Epithelial cell of proximal tubule (primary cell): Measurements from ENCODE around the gene HGS. TPM values are rescaled to one million over a fixed set of nuclear protein-coding genes. Genes with fewer than 3 reads are reported as not detected.
"Not testable (repeated sequence)": the region's sequence is repeated elsewhere in the genome, so short reads cannot be mapped to it uniquely, and the experiment has no call there.

Source experiments
- DNase-seq: peaks from one replicate; pipeline ENCODE4 v3.0.0-alpha.2; 2011; ENCODE audit warnings: low read depth
- H3K4me3 ChIP-seq: 2 replicates; pipeline ENCODE4 v1.5.1; 2011; ENCODE audit warnings: low read depth, mild to moderate bottlenecking, low read length
- CTCF ChIP-seq: conservative IDR thresholded peaks from 2 replicates; pipeline ENCODE4 v1.5.1; 2012; ENCODE audit warnings: low read depth, mild to moderate bottlenecking, low read length
- total RNA-seq: library from RNA; depleted of rRNA; stranded (reverse); fragments of >200 nt; gene quantifications from 2 replicates; pipeline ENCODE4 v1.2.3, GENCODE V29; 2015

HGS gene
- total RNA-seq, 1 donor from 2014 or later, result 122 TPM

- no peak for DNase-seq
- no peak for TF ChIP-seq CTCF
- H3K4me3 ChIP-seq, result no peak overlapping the region
Observed at GRCh38 chr17:81673561-81674258, 10.1 kb upstream of the HGS start.

- H3K4me3 ChIP-seq, DNase-seq: not testable (repeated sequence)
- peak; percentile 47 for TF ChIP-seq CTCF
Observed at GRCh38 chr17:81675515-81676221, 8.1 kb upstream of the HGS start.

GRCh38 chr17:81676906-81677305 is 6.9 kb upstream of the HGS start:
- H3K4me3 ChIP-seq, result no peak overlapping the region
- TF ChIP-seq CTCF, result no peak
- no peak for DNase-seq

GRCh38 chr17:81680150-81680549 is 3.7 kb upstream of the HGS start:
- TF ChIP-seq CTCF, result no peak

GRCh38 chr17:81681672-81682071 is 2.1 kb upstream of the HGS start:
- peak; percentile 68 for DNase-seq
- no peak for TF ChIP-seq CTCF

More at GRCh38 chr17:81680150-81680549, 3.7 kb upstream of the HGS start:
- no peak overlapping the region for H3K4me3 ChIP-seq
- DNase-seq, result no peak

GRCh38 chr17:81682565-81683207 is 1.1 kb upstream of the HGS start:
- TF ChIP-seq CTCF, result no peak
- peak overlapping the region; percentile 96 for H3K4me3 ChIP-seq
- DNase-seq, result no peak

More at GRCh38 chr17:81681672-81682071, 2.1 kb upstream of the HGS start:
- H3K4me3 ChIP-seq, result peak overlapping the region; percentile 1
